ENCODE data around the gene MICALL1. TPM values are rescaled to one million over a fixed set of nuclear protein-coding genes. Genes with fewer than 3 reads are reported as not detected.

Gene MICALL1
- polyA plus RNA-seq, 1 experiment = 12.1 TPM

DNA sequence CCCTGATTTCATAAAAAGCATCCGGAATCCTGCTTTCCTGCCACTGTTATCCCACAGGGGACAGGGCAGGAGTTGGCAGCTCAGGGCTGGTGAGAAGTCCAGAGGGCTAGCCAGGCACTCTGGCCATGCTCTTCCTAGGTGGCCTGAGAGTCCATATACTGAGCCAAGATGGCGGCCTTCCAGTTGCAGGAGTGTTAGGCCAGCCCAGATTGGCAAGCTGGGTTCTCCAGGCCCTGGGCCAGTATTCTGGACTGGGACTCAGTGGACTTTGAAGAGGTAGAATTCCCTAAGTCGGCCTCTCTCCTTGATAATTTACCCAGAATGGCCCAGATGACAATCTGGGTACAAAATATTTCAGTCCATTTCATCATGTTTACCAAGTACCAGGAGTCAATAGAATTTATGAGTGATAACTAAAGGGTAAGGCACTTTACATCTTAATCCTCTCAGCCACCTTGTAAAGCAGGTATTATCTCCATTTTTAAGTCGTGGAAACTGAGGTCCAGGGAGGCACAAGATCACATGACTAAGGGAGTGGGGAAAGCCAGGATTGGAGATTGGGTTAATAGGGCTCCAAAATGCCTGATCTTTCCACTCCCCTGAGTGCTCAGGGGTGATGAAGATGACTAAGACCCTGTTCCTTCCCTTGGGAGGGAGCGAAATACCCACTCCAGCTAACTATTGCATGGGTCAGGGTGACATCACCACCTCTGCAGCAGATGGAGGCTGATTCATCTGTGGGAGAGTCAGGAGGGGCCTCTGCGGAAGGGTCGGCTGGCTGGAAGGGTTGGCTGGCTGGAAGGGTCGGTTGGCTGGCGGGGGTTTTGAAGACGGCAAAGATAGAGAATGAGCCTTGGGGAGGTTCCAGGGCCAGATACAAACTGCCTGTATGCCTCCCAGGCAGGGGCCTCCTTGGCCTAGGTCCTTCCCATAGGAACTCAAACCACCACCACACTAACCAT is 1.2 kb upstream of the MICALL1 start:
- Histone ChIP-seq H3K4me3 (ENCODE audit: low read depth, low read length) (peak overlapping the region; percentile 73), H3K9me3 (ENCODE audit: control insufficient read depth, insufficient read depth, low read length) (no peaks in the 10 kb centered on the region), H3K27ac (ENCODE audit: low read depth, low read length) (peak overlapping the region; percentile 100), H3K27me3 (ENCODE audit: control insufficient read depth, insufficient read depth, low read length) (no peaks in the 10 kb centered on the region)
- ChIA-PET CTCF (interaction anchor here (0.6 to 3.4 kb wide), 4 partner anchors 10 to 42 kb away, joined by 4 to 25 read pairs (median 4); no protein-coding TSS in a partner anchor), POLR2A (interaction anchor here (0.6 to 2.8 kb wide), 12 partner anchors 8 to 800 kb away, joined by 3 to 13 read pairs (median 4); partner anchors contain the start of gene EIF3L)
- DNase-seq (ENCODE audit: low read depth, low spot score) = peak; percentile 95
- TF ChIP-seq, protein P1, sequence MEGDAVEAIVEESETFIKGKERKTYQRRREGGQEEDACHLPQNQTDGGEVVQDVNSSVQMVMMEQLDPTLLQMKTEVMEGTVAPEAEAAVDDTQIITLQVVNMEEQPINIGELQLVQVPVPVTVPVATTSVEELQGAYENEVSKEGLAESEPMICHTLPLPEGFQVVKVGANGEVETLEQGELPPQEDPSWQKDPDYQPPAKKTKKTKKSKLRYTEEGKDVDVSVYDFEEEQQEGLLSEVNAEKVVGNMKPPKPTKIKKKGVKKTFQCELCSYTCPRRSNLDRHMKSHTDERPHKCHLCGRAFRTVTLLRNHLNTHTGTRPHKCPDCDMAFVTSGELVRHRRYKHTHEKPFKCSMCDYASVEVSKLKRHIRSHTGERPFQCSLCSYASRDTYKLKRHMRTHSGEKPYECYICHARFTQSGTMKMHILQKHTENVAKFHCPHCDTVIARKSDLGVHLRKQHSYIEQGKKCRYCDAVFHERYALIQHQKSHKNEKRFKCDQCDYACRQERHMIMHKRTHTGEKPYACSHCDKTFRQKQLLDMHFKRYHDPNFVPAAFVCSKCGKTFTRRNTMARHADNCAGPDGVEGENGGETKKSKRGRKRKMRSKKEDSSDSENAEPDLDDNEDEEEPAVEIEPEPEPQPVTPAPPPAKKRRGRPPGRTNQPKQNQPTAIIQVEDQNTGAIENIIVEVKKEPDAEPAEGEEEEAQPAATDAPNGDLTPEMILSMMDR (IDR thresholded peaks at IDR 0.05; ENCODE audit: low read depth, low read length) = no peak

DNA sequence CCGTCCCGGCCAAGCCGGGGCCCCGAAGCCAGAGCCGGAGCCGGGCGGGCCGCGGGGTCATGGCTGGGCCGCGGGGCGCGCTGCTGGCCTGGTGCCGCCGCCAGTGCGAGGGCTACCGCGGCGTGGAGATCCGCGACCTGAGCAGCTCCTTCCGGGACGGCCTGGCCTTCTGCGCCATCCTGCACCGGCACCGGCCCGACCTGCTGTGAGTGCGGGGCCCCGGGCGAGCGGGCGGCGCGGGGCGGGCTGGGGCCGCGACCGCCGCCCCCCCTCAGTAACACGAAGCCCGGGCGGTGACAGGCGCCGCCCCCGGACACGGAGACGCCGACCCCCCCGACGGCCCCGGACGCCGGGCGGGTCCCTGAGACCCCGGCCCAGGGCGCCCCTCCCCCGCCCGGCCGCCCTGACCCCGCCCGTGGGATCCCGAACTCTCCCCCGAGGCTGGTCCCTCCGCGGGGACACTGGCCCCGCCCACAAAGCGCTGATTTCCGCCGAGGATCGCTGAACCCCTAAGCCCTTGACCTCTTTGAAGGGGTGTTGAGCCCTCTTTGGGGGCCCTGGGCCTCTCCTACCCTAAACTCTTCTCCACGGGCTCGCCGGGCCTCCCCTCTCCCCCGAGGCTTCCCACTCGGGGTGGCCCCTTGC is 389 bp downstream of the MICALL1 start:
- CTCF ChIA-PET = interaction anchor here (0.6 to 3.4 kb wide), 4 partner anchors 19 to 28 kb away, joined by 3 to 25 read pairs (median 4); no protein-coding TSS in a partner anchor
- TF ChIP-seq, protein P1 (IDR thresholded peaks at IDR 0.05; ENCODE audit: low read depth, low read length) = no peak
- POLR2A ChIA-PET = interaction anchor here (0.6 to 2.8 kb wide), 6 partner anchors 10 to 47 kb away, joined by 3 to 13 read pairs (median 6); partner anchors contain the start of genes C22orf23 and POLR2F
- Histone ChIP-seq H3K27ac (ENCODE audit: low read depth, low read length) (peak overlapping the region; percentile 57), H3K4me3 (ENCODE audit: low read depth, low read length) (peak overlapping the region; percentile 73), H3K9me3 (ENCODE audit: control insufficient read depth, insufficient read depth, low read length) (no peaks in the 10 kb centered on the region), H3K27me3 (ENCODE audit: control insufficient read depth, insufficient read depth, low read length) (no peaks in the 10 kb centered on the region)
- no peak for DNase-seq (ENCODE audit: low read depth, low spot score)

DNA sequence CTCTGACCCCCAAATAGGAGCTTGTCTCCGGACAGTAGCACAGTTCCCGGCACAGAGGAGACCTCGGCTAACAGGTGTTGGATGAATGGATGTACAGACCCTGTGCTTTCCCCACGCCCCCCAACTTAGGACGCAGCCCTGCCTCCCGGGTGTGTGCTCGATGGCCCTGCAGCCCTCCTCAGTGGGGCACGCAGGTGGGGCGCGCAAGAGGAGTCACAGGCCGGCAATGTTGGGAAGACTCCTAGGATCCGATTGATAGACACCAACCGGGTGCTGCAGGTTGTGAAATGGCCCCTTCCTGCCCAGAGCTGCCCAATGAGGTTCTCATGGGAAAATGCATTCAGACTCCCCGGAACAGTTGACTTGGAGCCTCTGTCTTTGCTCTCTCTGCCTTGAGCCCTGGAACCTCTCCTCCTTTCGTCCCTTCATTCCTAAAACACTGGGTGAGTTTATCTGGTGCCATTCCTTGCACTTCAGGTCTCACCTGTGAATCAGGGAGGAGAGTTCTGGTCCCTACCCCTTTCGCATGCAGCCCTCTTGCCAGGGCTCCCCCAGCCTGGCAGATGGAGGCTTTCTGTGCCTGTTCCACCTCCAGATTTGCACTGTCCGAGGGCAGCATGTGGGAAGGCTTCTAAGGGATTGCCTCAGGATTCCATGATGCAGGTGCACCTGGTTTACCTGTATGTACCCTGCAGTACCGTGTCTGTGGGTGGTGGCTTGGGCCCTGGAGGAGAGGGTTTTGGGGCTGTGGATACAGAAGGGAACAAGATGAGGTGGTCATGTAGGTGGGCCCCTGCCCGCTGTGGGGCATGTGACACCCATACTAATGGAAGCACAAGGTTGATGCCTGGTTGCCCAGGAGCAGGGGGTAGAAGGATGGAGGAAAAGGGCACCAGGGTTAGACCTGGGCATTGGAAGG is 1.2 kb downstream of the MICALL1 start:
- Histone ChIP-seq H3K4me3 (ENCODE audit: low read depth, low read length) (peak overlapping the region; percentile 73), H3K9me3 (ENCODE audit: control insufficient read depth, insufficient read depth, low read length) (no peaks in the 10 kb centered on the region), H3K27ac (ENCODE audit: low read depth, low read length) (peak overlapping the region; percentile 57), H3K27me3 (ENCODE audit: control insufficient read depth, insufficient read depth, low read length) (no peaks in the 10 kb centered on the region)
- ChIA-PET POLR2A (interaction anchor here (1.5 to 2.8 kb wide), 2 partner anchors 9 to 20 kb away, joined by 8 to 13 read pairs; no protein-coding TSS in a partner anchor), CTCF (interaction anchor here (0.6 to 1.5 kb wide), 4 partner anchors 20 to 44 kb away, joined by 3 to 5 read pairs (median 4); no protein-coding TSS in a partner anchor)
- no peak for DNase-seq (ENCODE audit: low read depth, low spot score)
- TF ChIP-seq, protein P1 (IDR thresholded peaks at IDR 0.05; ENCODE audit: low read depth, low read length) = no peak

DNA sequence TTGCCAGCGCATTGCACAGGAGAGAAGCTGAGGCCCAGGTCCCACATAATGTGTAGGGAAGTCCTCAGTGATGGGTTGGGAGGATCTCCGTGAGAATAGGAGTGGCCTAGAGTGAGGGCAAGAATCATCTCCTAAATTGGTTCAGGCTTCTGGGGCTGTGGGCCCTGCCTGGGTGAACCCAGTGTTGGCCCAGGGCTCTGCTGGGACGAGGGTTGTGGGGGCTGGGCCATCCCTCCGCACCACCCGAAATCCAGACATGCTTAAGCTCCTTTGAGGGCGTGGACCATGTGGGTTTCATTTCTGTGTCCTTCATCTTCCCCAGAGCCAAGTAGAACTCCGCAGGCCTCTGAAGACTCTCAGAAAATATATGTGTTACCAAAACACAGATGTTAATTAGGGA is 3.7 kb downstream of the MICALL1 start:
- no peak for DNase-seq (ENCODE audit: low read depth, low spot score)

More for the DNA sequence above, 3.7 kb downstream of the MICALL1 start:
- H3K9me3 ChIP-seq (ENCODE audit: control insufficient read depth, insufficient read depth, low read length) = no peaks in the 10 kb centered on the region
- ChIA-PET CTCF (interaction anchor here (1.8 to 2.2 kb wide), 2 partner anchors 24 to 47 kb away, joined by 4 to 8 read pairs; no protein-coding TSS in a partner anchor), POLR2A (no interaction called here)
- H3K4me3 ChIP-seq (ENCODE audit: low read depth, low read length) = no peak overlapping the region
- TF ChIP-seq, protein P1 (IDR thresholded peaks at IDR 0.05; ENCODE audit: low read depth, low read length) = no peak
- no peak overlapping the region for H3K27ac ChIP-seq (ENCODE audit: low read depth, low read length)
- no peaks in the 10 kb centered on the region for H3K27me3 ChIP-seq (ENCODE audit: control insufficient read depth, insufficient read depth, low read length)

Measured in AG04450 (cell line).